CD4-positive, CD25-positive, alpha-beta regulatory T cell (primary cell): ENCODE measurements around the gene BACE2. TPM values are rescaled to one million over a fixed set of nuclear protein-coding genes. Genes with fewer than 3 reads are reported as not detected.
A peak's percentile ranks its signal among the peaks of the same experiment; 100 is the strongest.
"Not testable (repeated sequence)": the region's sequence is repeated elsewhere in the genome, so short reads cannot be mapped to it uniquely, and the experiment has no call there.

ENCODE experiments used
- ATAC-seq, 2 donors: fragments of 150-1000 bp; cut with Tn5 transposase; one replicate each; pipeline ENCODE4 v1.10.0; 2021; ENCODE audit warnings: low read depth in 2 of 2, moderate number of reproducible peaks in 2 of 2, moderate library complexity in 1 of 2
- DNase-seq, 3 donors: peaks; one replicate each; pipeline versions ENCODE4 v3.0.0 to v3.0.0-alpha.2; 2012 to 2022; ENCODE audit warnings: mixed read lengths in 1 of 3
- H3K27ac ChIP-seq: one replicate; pipeline ENCODE4 v1.7.0; 2013; ENCODE audit warnings: mild to moderate bottlenecking, low read length; ENCODE audit not compliant: insufficient read depth, poor library complexity, severe bottlenecking
- H3K27me3 ChIP-seq: one replicate; pipeline ENCODE4 v1.7.0; 2013; ENCODE audit warnings: low read length; ENCODE audit not compliant: control insufficient read depth, insufficient read depth
- H3K36me3 ChIP-seq: one replicate; pipeline ENCODE4 v1.7.0; 2013; ENCODE audit warnings: mild to moderate bottlenecking, low read length, moderate library complexity; ENCODE audit not compliant: control insufficient read depth, insufficient read depth
- H3K4me1 ChIP-seq: 2 replicates; pipeline ENCODE4 v1.7.0; 2013; ENCODE audit warnings: mild to moderate bottlenecking, low read length; ENCODE audit not compliant: insufficient read depth, control insufficient read depth, poor library complexity, severe bottlenecking
- H3K4me3 ChIP-seq: one replicate; pipeline ENCODE4 v1.7.0; 2013; ENCODE audit warnings: low read depth, mild to moderate bottlenecking, low read length, moderate library complexity
- H3K9me3 ChIP-seq, 2 experiments: 1 replicate in 1 of 2; 2 replicates in 1 of 2; pipeline ENCODE4 v1.7.0; 2013; ENCODE audit warnings: low read length in 2 of 2, mild to moderate bottlenecking in 1 of 2, moderate library complexity in 1 of 2; ENCODE audit not compliant: control insufficient read depth in 2 of 2
- H3K27ac Mint-ChIP-seq, 3 donors: one replicate each; pipeline ENCODE4 v1.8.0; 2020 to 2022; ENCODE audit warnings: mild to moderate bottlenecking in 3 of 3, mixed read lengths in 3 of 3, moderate library complexity in 2 of 3
- H3K27me3 Mint-ChIP-seq: one replicate; pipeline ENCODE4 v1.8.0; 2022; ENCODE audit warnings: mild to moderate bottlenecking, mixed read lengths
- H3K36me3 Mint-ChIP-seq: one replicate; pipeline ENCODE4 v1.8.0; 2020; ENCODE audit warnings: mixed read lengths
- H3K4me1 Mint-ChIP-seq, 4 donors: one replicate each; pipeline ENCODE4 v1.8.0; 2020 to 2022; ENCODE audit warnings: mixed read lengths in 4 of 4, mild to moderate bottlenecking in 1 of 4
- H3K4me3 Mint-ChIP-seq, 4 donors: one replicate each; pipeline ENCODE4 v1.8.0; 2020 to 2022; ENCODE audit warnings: mild to moderate bottlenecking in 4 of 4, mixed read lengths in 4 of 4, moderate library complexity in 3 of 4
- H3K9me3 Mint-ChIP-seq, 7 donors: one replicate each; pipeline ENCODE4 v1.8.0; 2020 to 2022; ENCODE audit warnings: mixed read lengths in 7 of 7, mild to moderate bottlenecking in 3 of 7, moderate library complexity in 2 of 7
- polyA plus RNA-seq, 4 donors: library from polyadenylated mRNA; unstranded; fragments of 300-500 nt; fragmentation: Illumina TruSeq; gene quantifications; one replicate each; pipeline ENCODE4 v1.2.3, GENCODE V29; 2021
- total RNA-seq: library from RNA; stranded (reverse); gene quantifications from one replicate; pipeline ENCODE4 v1.2.3, GENCODE V29; 2022

BACE2 gene
- total and polyA plus RNA-seq, 5 donors from 2014 or later: 0.70 to 2.5 (median 1.1) TPM

GRCh38 chr21:41186755-41187536 is 19.0 kb downstream of the BACE2 start:
- H3K9me3 Mint-ChIP-seq: peaks cover 0 to 9% (median 5%) of the 10 kb centered on the region in 7 donors
- H3K27ac Mint-ChIP-seq: no peak overlapping the region
- DNase-seq (no peak), ATAC-seq (no peak)
- no peaks in the 10 kb centered on the region for H3K27me3 ChIP-seq
- no peaks in the 10 kb centered on the region for H3K36me3 ChIP-seq
- no peak overlapping the region for H3K4me3 Mint-ChIP-seq
- H3K4me1 Mint-ChIP-seq: no peaks in the 10 kb centered on the region
- H3K9me3 ChIP-seq: no peaks in the 10 kb centered on the region
- H3K27ac ChIP-seq: no peak overlapping the region
- H3K27me3 Mint-ChIP-seq: peaks cover 8% of the 10 kb centered on the region
- no peaks in the 10 kb centered on the region for H3K4me1 ChIP-seq
- H3K4me3 ChIP-seq: no peak overlapping the region
- H3K36me3 Mint-ChIP-seq: no peaks in the 10 kb centered on the region

- Mint-ChIP-seq H3K27ac (no peak overlapping the region), H3K27me3 (peaks cover 8% of the 10 kb centered on the region), H3K4me3 (no peak overlapping the region), H3K9me3 (peaks cover 0 to 9% (median 5%) of the 10 kb centered on the region in 7 donors), H3K4me1 (no peaks in the 10 kb centered on the region), H3K36me3 (no peaks in the 10 kb centered on the region)
- no peak for DNase-seq
- Histone ChIP-seq H3K4me1 (no peaks in the 10 kb centered on the region), H3K4me3 (no peak overlapping the region), H3K9me3 (no peaks in the 10 kb centered on the region), H3K27me3 (no peaks in the 10 kb centered on the region), H3K27ac (no peak overlapping the region), H3K36me3 (no peaks in the 10 kb centered on the region)
- ATAC-seq: no peak
Observed at GRCh38 chr21:41187537-41188025, 19.6 kb downstream of the BACE2 start.

GRCh38 chr21:41188486-41189149 is 20.7 kb downstream of the BACE2 start:
- DNase-seq (no peak), ATAC-seq (no peak)
- H3K36me3 ChIP-seq: no peaks in the 10 kb centered on the region
- no peaks in the 10 kb centered on the region for H3K4me1 ChIP-seq
- H3K27ac ChIP-seq: no peak overlapping the region
- Mint-ChIP-seq H3K27ac (no peak overlapping the region), H3K4me1 (no peaks in the 10 kb centered on the region), H3K9me3 (peaks cover 0 to 9% (median 5%) of the 10 kb centered on the region in 7 donors), H3K4me3 (no peak overlapping the region), H3K27me3 (peaks cover 8% of the 10 kb centered on the region), H3K36me3 (no peaks in the 10 kb centered on the region)
- no peaks in the 10 kb centered on the region for H3K9me3 ChIP-seq
- H3K27me3 ChIP-seq: no peaks in the 10 kb centered on the region
- H3K4me3 ChIP-seq: no peak overlapping the region

- H3K36me3 Mint-ChIP-seq: no peaks in the 10 kb centered on the region
Observed at GRCh38 chr21:41189150-41189745, 21.3 kb downstream of the BACE2 start.

GRCh38 chr21:41192552-41192951 is 24.6 kb downstream of the BACE2 start:
- H3K36me3 Mint-ChIP-seq, H3K27ac Mint-ChIP-seq, H3K4me1 Mint-ChIP-seq, H3K4me3 Mint-ChIP-seq, ATAC-seq, H3K27me3 ChIP-seq, H3K9me3 ChIP-seq, H3K27me3 Mint-ChIP-seq, H3K4me1 ChIP-seq, H3K27ac ChIP-seq, H3K4me3 ChIP-seq, H3K9me3 Mint-ChIP-seq, H3K36me3 ChIP-seq, DNase-seq: not testable (repeated sequence)

More at GRCh38 chr21:41189150-41189745, 21.3 kb downstream of the BACE2 start:
- DNase-seq (no peak), ATAC-seq (no peak)
- H3K36me3 ChIP-seq: no peaks in the 10 kb centered on the region
- no peaks in the 10 kb centered on the region for H3K27me3 ChIP-seq
- no peak overlapping the region for H3K4me3 ChIP-seq
- Mint-ChIP-seq H3K27ac (peak overlapping the region in 1 of 3 donors; percentile 2), H3K9me3 (peaks cover 0 to 9% (median 5%) of the 10 kb centered on the region in 7 donors), H3K4me3 (no peak overlapping the region), H3K4me1 (no peaks in the 10 kb centered on the region), H3K27me3 (peaks cover 8% of the 10 kb centered on the region)
- no peaks in the 10 kb centered on the region for H3K9me3 ChIP-seq
- no peak overlapping the region for H3K27ac ChIP-seq
- H3K4me1 ChIP-seq: no peaks in the 10 kb centered on the region

- H3K4me3 Mint-ChIP-seq: no peak overlapping the region
- ATAC-seq (no peak), DNase-seq (no peak)
- H3K9me3 Mint-ChIP-seq: peaks cover 0 to 2% (median 0%) of the 10 kb centered on the region in 7 donors
- H3K4me1 Mint-ChIP-seq: no peaks in the 10 kb centered on the region
- Histone ChIP-seq H3K27ac (no peak overlapping the region), H3K27me3 (no peaks in the 10 kb centered on the region), H3K4me3 (no peak overlapping the region), H3K36me3 (no peaks in the 10 kb centered on the region), H3K9me3 (no peaks in the 10 kb centered on the region), H3K4me1 (no peaks in the 10 kb centered on the region)
- H3K27me3 Mint-ChIP-seq: peaks cover 11% of the 10 kb centered on the region
- H3K36me3 Mint-ChIP-seq: no peaks in the 10 kb centered on the region
- no peak overlapping the region for H3K27ac Mint-ChIP-seq
Observed at GRCh38 chr21:41195311-41195710, 27.4 kb downstream of the BACE2 start.

GRCh38 chr21:41196993-41197392 is 29.0 kb downstream of the BACE2 start:
- no peak for ATAC-seq

More at GRCh38 chr21:41196993-41197392, 29.0 kb downstream of the BACE2 start:
- DNase-seq: no peak
- Histone ChIP-seq H3K27ac (no peak overlapping the region), H3K4me1 (no peaks in the 10 kb centered on the region), H3K9me3 (no peaks in the 10 kb centered on the region), H3K36me3 (no peaks in the 10 kb centered on the region), H3K4me3 (no peak overlapping the region), H3K27me3 (no peaks in the 10 kb centered on the region)
- H3K4me3 Mint-ChIP-seq: no peak overlapping the region
- peaks cover 7% of the 10 kb centered on the region for H3K27me3 Mint-ChIP-seq
- H3K9me3 Mint-ChIP-seq: no peaks in the 10 kb centered on the region
- H3K36me3 Mint-ChIP-seq: no peaks in the 10 kb centered on the region
- H3K4me1 Mint-ChIP-seq: no peaks in the 10 kb centered on the region
- H3K27ac Mint-ChIP-seq: no peak overlapping the region
